COLO668 (cell line): ENCODE results near the gene KCNK17.
"Not testable (repeated sequence)": the region's sequence is repeated elsewhere in the genome, so short reads cannot be mapped to it uniquely, and the experiment has no call there.

ENCODE experiments used
- DNase-seq: peaks from one replicate; lab custom pipeline; 2025; ENCODE audit not compliant: unreplicated experiment; lab: John Stamatoyannopoulos, UW

The KCNK17 gene

GRCh38 chr6:39302669-39303424 is 11.4 kb downstream of the KCNK17 start:
- DNase-seq, result peak; percentile 73

- DNase-seq, result no peak
Measured at GRCh38 chr6:39302011-39302410, 12.2 kb downstream of the KCNK17 start.

- DNase-seq, result peak; percentile 0
Measured at GRCh38 chr6:39301606-39302005, 12.6 kb downstream of the KCNK17 start.

GRCh38 chr6:39300739-39301138 is 13.5 kb downstream of the KCNK17 start:
- DNase-seq, result no peak

GRCh38 chr6:39298061-39298460 is 16.2 kb downstream of the KCNK17 start:
- no peak for DNase-seq

GRCh38 chr6:39296745-39297640 is 17.2 kb downstream of the KCNK17 start:
- DNase-seq, result no peak

- peak; percentile 0 for DNase-seq
Measured at GRCh38 chr6:39295611-39296011, 18.6 kb downstream of the KCNK17 start.

GRCh38 chr6:39294899-39295298 is 19.3 kb downstream of the KCNK17 start:
- no peak for DNase-seq

- DNase-seq, result no peak
Measured at GRCh38 chr6:39294133-39294532, 20.1 kb downstream of the KCNK17 start.

- DNase-seq, result no peak
Measured at GRCh38 chr6:39292637-39293036, 21.6 kb downstream of the KCNK17 start.

GRCh38 chr6:39289490-39289889 is 24.7 kb downstream of the KCNK17 start:
- DNase-seq, result no peak

- no peak for DNase-seq
Measured at GRCh38 chr6:39287601-39288000, 26.6 kb downstream of the KCNK17 start.

- DNase-seq, result not testable (repeated sequence)
Measured at GRCh38 chr6:39286596-39286995, 27.6 kb downstream of the KCNK17 start.

- DNase-seq, result no peak
Measured at GRCh38 chr6:39282774-39283173, 31.4 kb downstream of the KCNK17 start.

GRCh38 chr6:39281312-39281980 is 32.8 kb downstream of the KCNK17 start:
- no peak for DNase-seq

- peak; percentile 7 for DNase-seq
Measured at GRCh38 chr6:39280247-39280731, 33.9 kb downstream of the KCNK17 start.

GRCh38 chr6:39279539-39279938 is 34.7 kb downstream of the KCNK17 start:
- no peak for DNase-seq

- DNase-seq, result no peak
Measured at GRCh38 chr6:39276379-39276995, 37.7 kb downstream of the KCNK17 start.

- no peak for DNase-seq
Measured at GRCh38 chr6:39274903-39275302, 39.3 kb downstream of the KCNK17 start.

- no peak for DNase-seq
Measured at GRCh38 chr6:39274471-39274870, 39.7 kb downstream of the KCNK17 start.

- no peak for DNase-seq
Measured at GRCh38 chr6:39273406-39273821, 40.8 kb downstream of the KCNK17 start.
